Measurements from ENCODE around the gene GVQW3. TPM values are rescaled to one million over a fixed set of nuclear protein-coding genes. Genes with fewer than 3 reads are reported as not detected.

The GVQW3 gene
- polyA plus RNA-seq, 1 donor (not counting 4 experiments of a cell fraction or from before 2014, with no cell fraction given), result 0.80 TPM

DNA sequence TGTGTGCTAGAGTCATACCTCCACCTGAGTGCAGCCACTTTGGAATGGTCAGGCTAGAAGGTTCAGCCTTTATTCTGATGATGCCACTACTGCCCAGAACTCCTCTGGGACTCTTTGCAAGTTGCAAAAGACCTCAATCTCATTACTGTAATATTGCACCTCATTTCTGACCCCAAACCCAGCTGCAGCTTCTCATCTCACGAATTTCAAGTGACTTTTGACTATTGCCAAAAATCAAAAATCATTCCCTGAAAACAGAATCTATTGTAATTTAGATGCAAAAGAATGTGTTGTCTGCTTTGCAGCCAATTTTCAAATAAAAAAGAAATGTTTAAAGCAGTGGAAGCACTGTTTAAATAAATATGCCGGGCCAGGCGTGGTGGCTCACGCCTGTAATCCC is 25.2 kb downstream of the GVQW3 start:
- dilution Hi-C loops (cut with MboI; ENCODE audit: extremely low pct_ligation_motif_present, low sequenced_read_pairs), result no loop called here
- Histone ChIP-seq H3K27ac (ENCODE audit: control insufficient read depth, insufficient read depth, low read length) (no peak overlapping the region), H3K4me2 (ENCODE audit: control insufficient read depth, extremely low read depth, insufficient read depth, low read depth, low read length) (no peak overlapping the region), H3K27me3 (ENCODE audit: control insufficient read depth, extremely low read depth, insufficient read depth, low read length) (peaks cover 5% of the 10 kb centered on the region), H3K4me3 (ENCODE audit: control insufficient read depth in 2 of 3, extremely low read depth in 1 of 3, insufficient read depth in 2 of 3, low read depth in 1 of 3, low read length in 3 of 3) (no peak overlapping the region), H2AFZ (ENCODE audit: control insufficient read depth, low read length) (no peak overlapping the region), H3K79me2 (ENCODE audit: control insufficient read depth, insufficient read depth, low read length) (no peaks in the 10 kb centered on the region), H3K9ac (ENCODE audit: control insufficient read depth, extremely low read depth, insufficient read depth, low read length) (no peak overlapping the region), H3K4me1 (ENCODE audit: control insufficient read depth, extremely low read depth, insufficient read depth, low read length) (no peaks in the 10 kb centered on the region), H3K36me3 (ENCODE audit: control insufficient read depth in 2 of 2, extremely low read depth in 1 of 2, insufficient read depth in 2 of 2, low read length in 2 of 2) (no peaks in the 10 kb centered on the region), H3K9me1 (ENCODE audit: control insufficient read depth, extremely low read depth, insufficient read depth, low read length) (no peaks in the 10 kb centered on the region), H3K9me3 (ENCODE audit: control insufficient read depth, low read depth, low read length) (no peaks in the 10 kb centered on the region), H4K20me1 (ENCODE audit: control insufficient read depth, extremely low read depth, insufficient read depth, low read length) (no peaks in the 10 kb centered on the region)
- TF ChIP-seq EZH2 (IDR thresholded peaks at IDR 0.05; ENCODE audit: low read length), result no peak
- TF ChIP-seq, protein P1, sequence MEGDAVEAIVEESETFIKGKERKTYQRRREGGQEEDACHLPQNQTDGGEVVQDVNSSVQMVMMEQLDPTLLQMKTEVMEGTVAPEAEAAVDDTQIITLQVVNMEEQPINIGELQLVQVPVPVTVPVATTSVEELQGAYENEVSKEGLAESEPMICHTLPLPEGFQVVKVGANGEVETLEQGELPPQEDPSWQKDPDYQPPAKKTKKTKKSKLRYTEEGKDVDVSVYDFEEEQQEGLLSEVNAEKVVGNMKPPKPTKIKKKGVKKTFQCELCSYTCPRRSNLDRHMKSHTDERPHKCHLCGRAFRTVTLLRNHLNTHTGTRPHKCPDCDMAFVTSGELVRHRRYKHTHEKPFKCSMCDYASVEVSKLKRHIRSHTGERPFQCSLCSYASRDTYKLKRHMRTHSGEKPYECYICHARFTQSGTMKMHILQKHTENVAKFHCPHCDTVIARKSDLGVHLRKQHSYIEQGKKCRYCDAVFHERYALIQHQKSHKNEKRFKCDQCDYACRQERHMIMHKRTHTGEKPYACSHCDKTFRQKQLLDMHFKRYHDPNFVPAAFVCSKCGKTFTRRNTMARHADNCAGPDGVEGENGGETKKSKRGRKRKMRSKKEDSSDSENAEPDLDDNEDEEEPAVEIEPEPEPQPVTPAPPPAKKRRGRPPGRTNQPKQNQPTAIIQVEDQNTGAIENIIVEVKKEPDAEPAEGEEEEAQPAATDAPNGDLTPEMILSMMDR (optimal IDR thresholded peaks at IDR 0.05 in 1 of 3, IDR thresholded peaks at IDR 0.05 in 1 of 3, conservative IDR thresholded peaks at IDR 0.05 in 1 of 3; ENCODE audit: extremely low read depth in 1 of 3, insufficient read depth in 2 of 3, low read length in 3 of 3), result no peak
- DNase-seq (ENCODE audit: low read depth, low spot score) (no peak), FAIRE-seq (peak; percentile 9)

DNA sequence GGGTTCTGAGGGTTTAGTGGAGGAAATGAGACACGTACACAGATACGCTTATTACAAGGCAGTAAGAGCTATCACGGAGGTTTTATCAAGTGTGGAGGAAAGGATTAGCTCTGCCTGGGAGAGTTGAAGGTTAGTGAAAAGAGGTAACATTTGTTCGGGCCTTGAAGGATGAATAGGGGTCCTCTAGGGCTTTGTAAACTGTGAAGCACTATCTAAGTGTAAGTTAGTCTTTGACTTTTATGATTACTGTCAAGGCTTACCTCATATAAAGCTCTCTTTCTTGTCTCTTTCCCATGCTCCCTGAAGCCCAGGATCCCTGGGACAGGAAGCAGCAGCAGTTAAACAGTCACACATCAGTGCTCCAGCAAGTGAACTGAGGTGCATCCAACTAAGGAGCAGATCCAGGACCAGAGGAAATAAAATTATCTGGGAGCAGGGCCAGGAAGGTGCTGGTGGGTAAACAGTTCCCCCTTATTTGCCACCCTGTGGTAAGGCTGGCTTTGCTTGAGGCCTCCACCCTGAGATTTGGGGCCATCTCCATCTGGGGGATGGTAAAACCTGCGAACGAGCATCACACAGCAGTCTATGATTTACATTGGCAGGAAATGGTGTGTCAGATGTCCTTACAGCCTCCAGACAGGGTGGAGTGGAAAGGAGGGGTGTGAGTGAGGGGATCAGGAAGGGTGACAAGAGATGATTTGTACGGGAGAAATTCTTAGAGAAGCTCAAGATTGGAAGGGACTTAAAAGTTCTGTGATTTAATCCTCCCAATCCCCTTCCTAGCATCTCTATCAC is 27.2 kb downstream of the GVQW3 start:
- H3K9me3 ChIP-seq (ENCODE audit: control insufficient read depth, low read depth, low read length), result no peaks in the 10 kb centered on the region
- peaks cover 7% of the 10 kb centered on the region for H3K27me3 ChIP-seq (ENCODE audit: control insufficient read depth, extremely low read depth, insufficient read depth, low read length)
- H3K27ac ChIP-seq (ENCODE audit: control insufficient read depth, insufficient read depth, low read length), result no peak overlapping the region
- DNase-seq (ENCODE audit: low read depth, low spot score) (no peak), FAIRE-seq (no peak)
- H3K36me3 ChIP-seq (ENCODE audit: control insufficient read depth in 2 of 2, extremely low read depth in 1 of 2, insufficient read depth in 2 of 2, low read length in 2 of 2), result no peaks in the 10 kb centered on the region
- H3K9ac ChIP-seq (ENCODE audit: control insufficient read depth, extremely low read depth, insufficient read depth, low read length), result no peak overlapping the region
- H4K20me1 ChIP-seq (ENCODE audit: control insufficient read depth, extremely low read depth, insufficient read depth, low read length), result no peaks in the 10 kb centered on the region
- no peaks in the 10 kb centered on the region for H3K4me1 ChIP-seq (ENCODE audit: control insufficient read depth, extremely low read depth, insufficient read depth, low read length)
- dilution Hi-C loops (cut with MboI; ENCODE audit: extremely low pct_ligation_motif_present, low sequenced_read_pairs), result no loop called here
- no peak overlapping the region for H3K4me2 ChIP-seq (ENCODE audit: control insufficient read depth, extremely low read depth, insufficient read depth, low read depth, low read length)
- H3K79me2 ChIP-seq (ENCODE audit: control insufficient read depth, insufficient read depth, low read length), result no peaks in the 10 kb centered on the region
- H3K4me3 ChIP-seq (ENCODE audit: control insufficient read depth in 2 of 3, extremely low read depth in 1 of 3, insufficient read depth in 2 of 3, low read depth in 1 of 3, low read length in 3 of 3), result no peak overlapping the region
- H3K9me1 ChIP-seq (ENCODE audit: control insufficient read depth, extremely low read depth, insufficient read depth, low read length), result no peaks in the 10 kb centered on the region
- H2AFZ ChIP-seq (ENCODE audit: control insufficient read depth, low read length), result no peak overlapping the region
- TF ChIP-seq EZH2 (IDR thresholded peaks at IDR 0.05; ENCODE audit: low read length), result no peak
- TF ChIP-seq, protein P1 (optimal IDR thresholded peaks at IDR 0.05 in 1 of 3, IDR thresholded peaks at IDR 0.05 in 1 of 3, conservative IDR thresholded peaks at IDR 0.05 in 1 of 3; ENCODE audit: extremely low read depth in 1 of 3, insufficient read depth in 2 of 3, low read length in 3 of 3), result no peak
